Measurements from ENCODE around the gene WBP1.
"Not testable (repeated sequence)": the region's sequence is repeated elsewhere in the genome, so short reads cannot be mapped to it uniquely, and the experiment has no call there.

DNA sequence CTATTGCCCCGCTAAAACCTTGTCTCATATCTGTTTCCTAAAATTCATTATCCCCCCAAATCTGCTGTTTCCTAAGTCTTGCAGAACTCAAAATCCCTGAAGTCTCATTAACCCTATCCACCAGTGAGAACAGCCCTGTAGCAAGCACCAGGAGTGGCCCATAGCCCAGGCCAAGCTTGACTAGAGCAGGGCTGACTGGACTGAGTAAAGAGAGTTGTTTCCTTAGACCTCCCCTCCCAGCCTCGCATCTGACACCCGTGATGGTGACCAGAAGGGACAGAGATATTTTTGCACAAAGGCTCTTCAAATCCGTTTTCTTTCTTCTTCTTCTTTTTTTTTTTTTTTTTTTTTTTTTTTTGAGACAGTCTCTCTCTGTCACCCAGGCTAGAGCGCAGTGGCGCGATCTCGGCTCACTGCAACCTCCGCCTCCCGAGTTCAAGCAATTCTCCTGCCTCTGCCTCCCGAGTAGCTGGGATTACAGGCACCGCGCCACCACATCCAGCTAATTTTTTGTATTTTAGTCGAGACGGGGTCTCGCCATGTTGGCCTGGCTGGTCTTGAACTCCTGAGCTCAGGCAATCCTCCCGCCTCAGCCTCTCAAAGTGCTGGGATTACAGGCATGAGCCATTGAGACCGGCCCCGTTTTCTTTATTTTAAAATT is 37.7 kb upstream of the WBP1 start:
- not testable (repeated sequence) for TF ChIP-seq CTCF (IDR thresholded peaks at IDR 0.05); REST (IDR thresholded peaks at IDR 0.05); CHD2 (IDR thresholded peaks at IDR 0.05; ENCODE audit: low read length, partially characterized antibody); EP300 (IDR thresholded peaks at IDR 0.05); ESRRA (IDR thresholded peaks at IDR 0.05; ENCODE audit: borderline replicate concordance, low read length); POLR2A (IDR thresholded peaks at IDR 0.05; ENCODE audit: low read length); RFX5 (IDR thresholded peaks at IDR 0.05); CBX8 (IDR thresholded peaks at IDR 0.05); NFE2L2 (conservative IDR thresholded peaks at IDR 0.05; ENCODE audit: low read length); USF2 (IDR thresholded peaks at IDR 0.05); SMC3 (IDR thresholded peaks at IDR 0.05); JUNB (IDR thresholded peaks at IDR 0.05)
- TF ChIP-seq, protein P1, sequence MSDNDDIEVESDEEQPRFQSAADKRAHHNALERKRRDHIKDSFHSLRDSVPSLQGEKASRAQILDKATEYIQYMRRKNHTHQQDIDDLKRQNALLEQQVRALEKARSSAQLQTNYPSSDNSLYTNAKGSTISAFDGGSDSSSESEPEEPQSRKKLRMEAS (IDR thresholded peaks at IDR 0.05) = not testable (repeated sequence)
- TF ChIP-seq, protein P2, sequence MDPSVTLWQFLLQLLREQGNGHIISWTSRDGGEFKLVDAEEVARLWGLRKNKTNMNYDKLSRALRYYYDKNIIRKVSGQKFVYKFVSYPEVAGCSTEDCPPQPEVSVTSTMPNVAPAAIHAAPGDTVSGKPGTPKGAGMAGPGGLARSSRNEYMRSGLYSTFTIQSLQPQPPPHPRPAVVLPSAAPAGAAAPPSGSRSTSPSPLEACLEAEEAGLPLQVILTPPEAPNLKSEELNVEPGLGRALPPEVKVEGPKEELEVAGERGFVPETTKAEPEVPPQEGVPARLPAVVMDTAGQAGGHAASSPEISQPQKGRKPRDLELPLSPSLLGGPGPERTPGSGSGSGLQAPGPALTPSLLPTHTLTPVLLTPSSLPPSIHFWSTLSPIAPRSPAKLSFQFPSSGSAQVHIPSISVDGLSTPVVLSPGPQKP (IDR thresholded peaks at IDR 0.05; ENCODE audit: low read depth, low read length) = not testable (repeated sequence)
